RWPE1 (cell line): ENCODE results near the gene TBKBP1.
"Not testable (repeated sequence)": the region's sequence is repeated elsewhere in the genome, so short reads cannot be mapped to it uniquely, and the experiment has no call there.

ENCODE experiments used
- CTCF ChIA-PET: fragments of 350-600 bp; sonication (Branson Sonifier 250); formaldehyde crosslinking; extraction: SDS; loops from one replicate; lab custom pipeline; 2021; lab: Yijun Ruan, JAX
- POLR2A ChIA-PET: fragments of 400-600 bp; formaldehyde crosslinking; extraction: SDS; loops from one replicate; lab custom pipeline; 2020; ENCODE audit warnings: antibody characterized with exemption; ENCODE audit not compliant: low non-redundant PET; lab: Yijun Ruan, JAX
- DNase-seq: peaks from one replicate; pipeline ENCODE4 v3.0.0; 2012; ENCODE audit warnings: low spot score
- H3K27ac ChIP-seq: fragments of 450-650 bp; 2 replicates; pipeline ENCODE4 v1.5.1; 2017
- CTCF ChIP-seq: fragments of 450-650 bp; conservative IDR thresholded peaks from 2 replicates; pipeline ENCODE4 v1.5.1; 2017; ENCODE audit warnings: low read depth, mild to moderate bottlenecking

Gene TBKBP1

GRCh38 chr17:47735139-47735464, 41.1 kb downstream of the TBKBP1 start:
- H3K27ac ChIP-seq = no peak overlapping the region
- no peak for DNase-seq
- POLR2A ChIA-PET = no interaction called here
- no peak for TF ChIP-seq CTCF
- CTCF ChIA-PET = no interaction called here

- ChIA-PET POLR2A (no interaction called here), CTCF (no interaction called here)
Observed at GRCh38 chr17:47735536-47736011, 41.6 kb downstream of the TBKBP1 start.

GRCh38 chr17:47736501-47737495, 42.8 kb downstream of the TBKBP1 start:
- ChIA-PET POLR2A (interaction anchor here (0.6 kb wide), 1 partner anchor 205 kb away, joined by 5 read pairs; the partner anchor contains the start of gene PNPO), CTCF (no interaction called here)
- DNase-seq = no peak
- no peak overlapping the region for H3K27ac ChIP-seq
- no peak for TF ChIP-seq CTCF

More at GRCh38 chr17:47735536-47736011, 41.6 kb downstream of the TBKBP1 start:
- no peak overlapping the region for H3K27ac ChIP-seq
- no peak for TF ChIP-seq CTCF
- DNase-seq = no peak

- ChIA-PET POLR2A (no interaction called here), CTCF (interaction anchor here (0.7 kb wide), 1 partner anchor 38 kb away, joined by 3 read pairs; no protein-coding TSS in a partner anchor)
- DNase-seq = no peak
- no peak overlapping the region for H3K27ac ChIP-seq
- TF ChIP-seq CTCF = no peak
Observed at GRCh38 chr17:47738178-47738577, 44.2 kb downstream of the TBKBP1 start.

- TF ChIP-seq CTCF = no peak
- no peak for DNase-seq
- no peak overlapping the region for H3K27ac ChIP-seq
- CTCF ChIA-PET = interaction anchor here (0.7 kb wide), 1 partner anchor 37 kb away, joined by 3 read pairs; no protein-coding TSS in a partner anchor
- POLR2A ChIA-PET = no interaction called here
Observed at GRCh38 chr17:47739150-47739549, 45.2 kb downstream of the TBKBP1 start.

- DNase-seq, CTCF ChIA-PET, H3K27ac ChIP-seq: not testable (repeated sequence)
- POLR2A ChIA-PET = interaction anchor here (0.6 kb wide), 1 partner anchor 230 kb away, joined by 3 read pairs; no protein-coding TSS in a partner anchor
Observed at GRCh38 chr17:47739945-47740344, 46.0 kb downstream of the TBKBP1 start.
